Ishikawa (cell line): ENCODE results near the gene SDHAF2.

Experiments used
- EGR1 ChIP-seq: IDR thresholded peaks from 2 replicates; pipeline ENCODE4 v1.6.1; 2012
- TAF1 ChIP-seq: IDR thresholded peaks from 2 replicates; pipeline ENCODE4 v1.6.1; 2012; ENCODE audit warnings: low read depth, mild to moderate bottlenecking

DNA sequence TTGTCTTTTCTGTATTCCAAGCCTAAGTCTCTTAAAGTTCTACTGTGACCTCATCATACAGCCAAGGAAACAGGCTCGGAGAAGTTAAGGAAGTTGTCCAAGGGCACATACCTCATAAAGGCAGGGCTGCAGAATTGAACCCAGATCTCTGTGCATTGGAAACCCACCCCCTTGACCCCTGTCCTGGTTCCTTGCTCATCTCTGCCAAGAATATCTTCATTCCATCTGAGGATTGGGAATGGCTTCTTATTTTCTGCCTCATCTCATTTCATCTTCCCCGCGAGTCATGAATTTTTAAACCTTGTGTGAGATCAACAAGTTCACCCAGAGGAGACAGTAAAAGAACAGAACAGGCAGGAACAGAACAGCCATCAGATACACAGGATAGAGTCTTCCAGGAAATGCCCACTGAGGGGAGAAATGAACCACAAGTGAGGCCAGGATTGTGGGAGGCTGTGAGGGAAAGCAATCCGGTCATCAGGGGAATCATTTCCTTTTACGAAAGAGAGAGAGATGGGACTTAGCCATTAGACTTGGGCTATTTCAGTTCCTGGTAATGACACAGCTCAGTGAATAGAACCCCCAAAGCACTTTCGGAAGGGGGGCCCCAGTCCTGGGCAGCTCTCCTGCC, 44.2 kb downstream of the SDHAF2 start:
- TF ChIP-seq EGR1 (no peak), TAF1 (no peak)
